Measurements from ENCODE around the gene ENTPD6.

Gene ENTPD6

GRCh38 chr20:25221592-25222460 is 26.3 kb downstream of the ENTPD6 start:
- no peaks in the 10 kb centered on the region for H3K27me3 ChIP-seq (ENCODE audit: low read depth, low read length)
- TF ChIP-seq CTCF (IDR thresholded peaks at IDR 0.05; ENCODE audit: low read depth, low read length): no peak
- TF ChIP-seq EZH2phosphoT487 (IDR thresholded peaks at IDR 0.05; ENCODE audit: low read depth): no peak
- no peaks in the 10 kb centered on the region for H3K9me3 ChIP-seq (ENCODE audit: insufficient read depth, low read length)
- H3K36me3 ChIP-seq (replicated peaks; ENCODE audit: low read depth, low read length): peaks cover 11% of the 10 kb centered on the region
- no peaks in the 10 kb centered on the region for H3K4me1 ChIP-seq (ENCODE audit: low read length)
- no peak overlapping the region for H3K27ac ChIP-seq (ENCODE audit: low read length)
- no peak overlapping the region for H3K9ac ChIP-seq (ENCODE audit: low read length)
- H4K20me1 ChIP-seq (ENCODE audit: insufficient read depth, low read length): no peaks in the 10 kb centered on the region
- no peak overlapping the region for H3K4me3 ChIP-seq (ENCODE audit: low read length)
- H3K79me2 ChIP-seq (ENCODE audit: low read length): no peaks in the 10 kb centered on the region
- H2AFZ ChIP-seq (ENCODE audit: low read depth, low read length): no peak overlapping the region
- H3K4me2 ChIP-seq (ENCODE audit: low read length): no peak overlapping the region

GRCh38 chr20:25222461-25223178 is 27.1 kb downstream of the ENTPD6 start:
- peaks cover 6% of the 10 kb centered on the region for H3K36me3 ChIP-seq (replicated peaks; ENCODE audit: low read depth, low read length)
- H3K9ac ChIP-seq (ENCODE audit: low read length): no peak overlapping the region
- H3K79me2 ChIP-seq (ENCODE audit: low read length): no peaks in the 10 kb centered on the region
- TF ChIP-seq CTCF (IDR thresholded peaks at IDR 0.05; ENCODE audit: low read depth, low read length): no peak
- TF ChIP-seq EZH2phosphoT487 (IDR thresholded peaks at IDR 0.05; ENCODE audit: low read depth): no peak
- H4K20me1 ChIP-seq (ENCODE audit: insufficient read depth, low read length): no peaks in the 10 kb centered on the region
- H3K4me1 ChIP-seq (ENCODE audit: low read length): no peaks in the 10 kb centered on the region
- no peaks in the 10 kb centered on the region for H3K27me3 ChIP-seq (ENCODE audit: low read depth, low read length)
- no peak overlapping the region for H3K4me2 ChIP-seq (ENCODE audit: low read length)
- H2AFZ ChIP-seq (ENCODE audit: low read depth, low read length): no peak overlapping the region
- no peaks in the 10 kb centered on the region for H3K9me3 ChIP-seq (ENCODE audit: insufficient read depth, low read length)
- no peak overlapping the region for H3K4me3 ChIP-seq (ENCODE audit: low read length)
- H3K27ac ChIP-seq (ENCODE audit: low read length): no peak overlapping the region

GRCh38 chr20:25223179-25223661 is 27.7 kb downstream of the ENTPD6 start:
- no peaks in the 10 kb centered on the region for H3K79me2 ChIP-seq (ENCODE audit: low read length)
- no peaks in the 10 kb centered on the region for H3K9me3 ChIP-seq (ENCODE audit: insufficient read depth, low read length)
- no peak overlapping the region for H3K9ac ChIP-seq (ENCODE audit: low read length)
- no peak overlapping the region for H3K4me2 ChIP-seq (ENCODE audit: low read length)
- no peaks in the 10 kb centered on the region for H3K4me1 ChIP-seq (ENCODE audit: low read length)
- peaks cover 6% of the 10 kb centered on the region for H3K36me3 ChIP-seq (replicated peaks; ENCODE audit: low read depth, low read length)
- no peaks in the 10 kb centered on the region for H4K20me1 ChIP-seq (ENCODE audit: insufficient read depth, low read length)
- H2AFZ ChIP-seq (ENCODE audit: low read depth, low read length): no peak overlapping the region
- H3K4me3 ChIP-seq (ENCODE audit: low read length): no peak overlapping the region
- H3K27ac ChIP-seq (ENCODE audit: low read length): no peak overlapping the region
- TF ChIP-seq EZH2phosphoT487 (IDR thresholded peaks at IDR 0.05; ENCODE audit: low read depth) (no peak), CTCF (IDR thresholded peaks at IDR 0.05; ENCODE audit: low read depth, low read length) (no peak)
- no peaks in the 10 kb centered on the region for H3K27me3 ChIP-seq (ENCODE audit: low read depth, low read length)

Measured in OCI-LY3 (cell line).